ENCODE measurements around the gene GBF1. TPM values are rescaled to one million over a fixed set of nuclear protein-coding genes. Genes with fewer than 3 reads are reported as not detected.

GBF1 gene
- total and polyA plus RNA-seq, 2 of the 13 experiments (the other 11 are each of a cell fraction or from before 2014, with no cell fraction given) = 17.1 to 21.9 TPM

- peak; percentile 66; the same call in 1 of the 2 replicates for TF ChIP-seq EED (CRISPR knock-in tag; IDR thresholded peaks at IDR 0.05)
- TF ChIP-seq ZC3H13 (CRISPR knock-in tag; IDR thresholded peaks at IDR 0.05) = no peak; the same call in 1 of the 2 replicates
- peak; percentile 7; the same call in 1 of the 2 replicates for TF ChIP-seq RXRB (CRISPR knock-in tag; IDR thresholded peaks at IDR 0.05; ENCODE audit: borderline replicate concordance)
- no peak for TF ChIP-seq ADNP (CRISPR knock-in tag; IDR thresholded peaks at IDR 0.05)
- 0 out of 2 replicates have a peak, but pooled peaks have one; percentile 54 for TF ChIP-seq AFF4 (CRISPR knock-in tag; IDR thresholded peaks at IDR 0.05)
- TF ChIP-seq NFYC (CRISPR knock-in tag; IDR thresholded peaks at IDR 0.05) = peak; percentile 98
- peak; percentile 95 for TF ChIP-seq SP2 (CRISPR knock-in tag; IDR thresholded peaks at IDR 0.05)
- TF ChIP-seq ZNF619 (CRISPR knock-in tag; IDR thresholded peaks at IDR 0.05) = peak; percentile 48; the same call in 1 of the 2 replicates
- no peak for TF ChIP-seq ZNF552 (CRISPR knock-in tag; IDR thresholded peaks at IDR 0.05; ENCODE audit: borderline replicate concordance)
- no peak for TF ChIP-seq ZBTB44 (CRISPR knock-in tag; IDR thresholded peaks at IDR 0.05)
- TF ChIP-seq GABPA (IDR thresholded peaks at IDR 0.05; ENCODE audit: low read depth, low read length) = peak; percentile 30
- TF ChIP-seq GABPA (CRISPR knock-in tag; IDR thresholded peaks at IDR 0.05; ENCODE audit: low read depth) = peak; percentile 61; the same call in 1 of the 2 replicates
- TF ChIP-seq SIN3B (IDR thresholded peaks at IDR 0.05; ENCODE audit: low read length) = no peak; the same call in 1 of the 2 replicates
- TF ChIP-seq ZBED4 (CRISPR knock-in tag; IDR thresholded peaks at IDR 0.05; ENCODE audit: borderline replicate concordance) = no peak; the same call in 1 of the 2 replicates
- no peak for TF ChIP-seq ZNF230 (CRISPR knock-in tag; IDR thresholded peaks at IDR 0.05)
- no peak for TF ChIP-seq TBL1XR1 (IDR thresholded peaks at IDR 0.05; ENCODE audit: borderline replicate concordance, low read length, partially characterized antibody)
- peak; percentile 77; the same call in 1 of the 2 replicates for TF ChIP-seq ERF (CRISPR knock-in tag; IDR thresholded peaks at IDR 0.05)
- 0 out of 2 replicates have a peak, but pooled peaks have one; percentile 45 for TF ChIP-seq ZNF296 (CRISPR knock-in tag; conservative IDR thresholded peaks at IDR 0.05)
- peak; percentile 81; the same call in 1 of the 2 replicates for TF ChIP-seq NKX3-1 (CRISPR knock-in tag; IDR thresholded peaks at IDR 0.05)
Measured at GRCh38 chr10:102245082-102245931, at the start of gene GBF1 (continued).
